Karpas-422 (cell line): ENCODE measurements around the gene EIF1AD. TPM values are rescaled to one million over a fixed set of nuclear protein-coding genes. Genes with fewer than 3 reads are reported as not detected.
A peak's percentile ranks its signal among the peaks of the same experiment; 100 is the strongest.
"Not testable (repeated sequence)": the region's sequence is repeated elsewhere in the genome, so short reads cannot be mapped to it uniquely, and the experiment has no call there.

Experiments used
- DNase-seq: peaks from one replicate; pipeline ENCODE4 v3.0.0-alpha.2; 2015
- H2AFZ ChIP-seq: fragments of 200-600 bp; sonication (generic); 2 replicates; pipeline ENCODE4 v1.6.1; 2014; ENCODE audit warnings: antibody characterized with exemption, low read length, mixed read lengths
- H3K27ac ChIP-seq: fragments of 200-600 bp; sonication (generic); 2 replicates; pipeline ENCODE4 v1.5.1; 2014; ENCODE audit warnings: mild to moderate bottlenecking, low read length, moderate library complexity
- H3K27me3 ChIP-seq: fragments of 200-600 bp; sonication (generic); 2 replicates; pipeline ENCODE4 v1.6.1; 2014; ENCODE audit warnings: low read length, mixed read lengths
- H3K36me3 ChIP-seq: fragments of 200-600 bp; sonication (generic); 2 replicates; pipeline ENCODE4 v1.6.1; 2014; ENCODE audit warnings: low read length, mixed read lengths; ENCODE audit not compliant: insufficient read depth
- H3K4me1 ChIP-seq: fragments of 200-600 bp; sonication (generic); 2 replicates; pipeline ENCODE4 v1.6.1; 2014; ENCODE audit warnings: mild to moderate bottlenecking, low read length, mixed read lengths
- H3K4me2 ChIP-seq: fragments of 200-600 bp; sonication (generic); 2 replicates; pipeline ENCODE4 v1.6.1; 2014; ENCODE audit warnings: low read length, low read depth, mild to moderate bottlenecking; ENCODE audit not compliant: poor library complexity, severe bottlenecking
- H3K4me3 ChIP-seq: fragments of 200-600 bp; sonication (generic); 2 replicates; pipeline ENCODE4 v1.5.1; 2014; ENCODE audit warnings: mild to moderate bottlenecking, antibody characterized with exemption, low read length, mixed read lengths
- H3K79me2 ChIP-seq: fragments of 200-600 bp; sonication (generic); 2 replicates; pipeline ENCODE4 v1.6.1; 2014; ENCODE audit warnings: mild to moderate bottlenecking, low read length, mixed read lengths
- H3K9ac ChIP-seq: fragments of 200-600 bp; sonication (generic); 2 replicates; pipeline ENCODE4 v1.6.0; 2014; ENCODE audit warnings: low read length
- H3K9me2 ChIP-seq: fragments of 200-600 bp; sonication (generic), shearing (Covaris generic); replicated peaks from 2 replicates; pipeline ENCODE4 v1.6.0; 2014; ENCODE audit warnings: mild to moderate bottlenecking, low read length, moderate library complexity; ENCODE audit not compliant: insufficient read depth
- H3K9me3 ChIP-seq: fragments of 300-700, 200-600 bp; sonication (generic); 2 replicates; pipeline ENCODE4 v1.6.1; 2014; ENCODE audit warnings: low read length, mixed read lengths
- H4K20me1 ChIP-seq: fragments of 200-600 bp; sonication (generic); 2 replicates; pipeline ENCODE4 v1.6.1; 2014; ENCODE audit warnings: mild to moderate bottlenecking, antibody characterized with exemption, low read length, low read depth; ENCODE audit not compliant: insufficient read depth
- total RNA-seq: library from RNA; depleted of rRNA; stranded (reverse); fragments of >200 nt; shearing (Covaris generic); gene quantifications from 2 replicates; pipeline ENCODE4 v1.2.3, GENCODE V29; 2014; ENCODE audit warnings: low replicate concordance

The EIF1AD gene
- total RNA-seq, 1 experiment from 2014 or later = 39.4 TPM

GRCh38 chr11:65961267-65962140 is 40.5 kb downstream of the EIF1AD start, which contains the start of gene SART1:
Gene SART1 (plus strand): TSS chr11:65961734. CDS start chr11:65961781, 47 bp downstream.
- peaks cover 29% of the 10 kb centered on the region for H3K79me2 ChIP-seq
- H3K36me3 ChIP-seq = peaks cover 6% of the 10 kb centered on the region; the same call in 1 of the 2 replicates
- H3K27me3 ChIP-seq = no peaks in the 10 kb centered on the region
- H3K9me2 ChIP-seq = no peaks in the 10 kb centered on the region
- H4K20me1 ChIP-seq = peaks cover 12% of the 10 kb centered on the region
- peak within 1 kb of the TSS; percentile 57 for H3K27ac ChIP-seq
- H2AFZ ChIP-seq = peak within 1 kb of the TSS; percentile 78; the same call in 1 of the 2 replicates
- H3K4me1 ChIP-seq = peaks cover 19% of the 10 kb centered on the region
- peak within 1 kb of the TSS; percentile 100 for H3K9ac ChIP-seq
- peak within 1 kb of the TSS; percentile 99 for H3K4me3 ChIP-seq
- H3K9me3 ChIP-seq = no peaks in the 10 kb centered on the region
- DNase-seq = peak; percentile 99
- peak within 1 kb of the TSS; percentile 94 for H3K4me2 ChIP-seq

- Histone ChIP-seq H4K20me1 (peaks cover 12% of the 10 kb centered on the region), H3K79me2 (peaks cover 29% of the 10 kb centered on the region), H3K27me3 (no peaks in the 10 kb centered on the region), H3K27ac (peak overlapping the region; percentile 57), H3K4me1 (peaks cover 19% of the 10 kb centered on the region), H3K4me3 (peak overlapping the region; percentile 99), H3K4me2 (peak overlapping the region; percentile 94), H3K9ac (peak overlapping the region; percentile 100), H3K36me3 (peaks cover 6% of the 10 kb centered on the region; the same call in 1 of the 2 replicates), H3K9me2 (no peaks in the 10 kb centered on the region), H3K9me3 (no peaks in the 10 kb centered on the region), H2AFZ (peak overlapping the region; percentile 77; the same call in 1 of the 2 replicates)
- DNase-seq = no peak
Measured at GRCh38 chr11:65960824-65961266, 41.1 kb downstream of the EIF1AD start.

DNA sequence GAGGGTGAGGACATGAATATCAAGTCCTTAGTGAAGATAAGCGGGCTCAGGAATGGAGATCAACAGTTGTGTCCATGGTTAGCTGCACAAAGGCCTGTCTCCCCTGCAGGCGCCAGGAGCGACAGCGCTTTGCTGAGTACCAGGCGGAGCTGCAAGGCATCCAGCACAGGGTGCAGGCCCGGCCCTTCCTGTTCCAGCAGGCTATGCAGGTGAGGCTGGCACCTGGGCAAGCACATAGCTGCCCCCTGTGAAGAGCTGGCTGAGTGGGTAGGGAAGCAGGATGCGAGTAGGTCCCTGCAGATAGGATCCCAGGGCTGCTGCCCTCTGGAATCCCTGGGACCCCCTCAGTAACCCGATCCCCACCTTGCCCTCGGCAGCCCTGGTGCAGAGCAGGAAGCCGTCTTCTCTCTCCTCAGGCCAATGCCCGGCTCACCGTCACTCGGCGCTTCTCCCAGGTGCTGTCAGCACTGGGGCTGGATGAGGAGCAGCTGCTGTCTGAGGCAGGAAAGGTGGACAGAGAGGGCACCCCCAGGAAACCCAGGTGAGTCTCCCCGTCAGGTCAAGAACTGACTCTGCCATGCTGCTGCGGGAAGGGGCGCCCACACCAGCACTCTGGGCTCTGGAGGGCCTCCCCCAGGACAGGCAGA is 43.1 kb downstream of the EIF1AD start:
- Histone ChIP-seq H3K27ac (no peak overlapping the region), H3K4me3 (no peak overlapping the region)
- DNase-seq = no peak

DNA sequence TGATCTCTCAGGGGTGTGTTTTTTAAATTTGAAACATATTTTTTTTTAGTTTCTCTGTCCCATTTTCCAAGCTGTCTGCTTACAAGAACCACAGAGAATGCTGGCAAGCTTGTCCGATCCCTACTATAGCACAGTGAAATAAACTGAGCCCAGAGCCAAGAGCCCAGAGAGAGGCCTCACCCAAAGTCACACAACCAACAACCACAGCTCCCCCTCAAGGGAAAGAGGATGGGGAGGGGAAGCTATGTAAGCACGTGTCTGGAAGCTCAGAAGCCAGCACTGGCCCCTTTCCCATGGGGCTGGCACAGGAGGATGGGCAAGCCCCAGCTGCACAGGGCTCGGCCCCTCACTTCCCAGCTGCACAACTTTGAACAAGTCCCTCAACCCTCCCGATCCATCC is 43.7 kb downstream of the EIF1AD start:
- DNase-seq = no peak
- Histone ChIP-seq H3K4me3 (no peak overlapping the region), H3K9me2 (no peaks in the 10 kb centered on the region), H3K79me2 (peaks cover 17% of the 10 kb centered on the region), H3K27me3 (no peaks in the 10 kb centered on the region), H3K4me1 (peaks cover 18% of the 10 kb centered on the region), H3K27ac (no peak overlapping the region), H2AFZ (no peak overlapping the region), H3K36me3 (no peaks in the 10 kb centered on the region), H3K4me2 (no peak overlapping the region), H3K9ac (no peak overlapping the region; the same call in 1 of the 2 replicates), H3K9me3 (no peaks in the 10 kb centered on the region), H4K20me1 (peaks cover 12% of the 10 kb centered on the region)

More for the DNA sequence above, 43.1 kb downstream of the EIF1AD start:
- H3K27me3 ChIP-seq = no peaks in the 10 kb centered on the region
- peaks cover 23% of the 10 kb centered on the region for H3K79me2 ChIP-seq
- no peaks in the 10 kb centered on the region for H3K9me2 ChIP-seq
- peaks cover under 1% of the 10 kb centered on the region; the same call in 1 of the 2 replicates for H3K36me3 ChIP-seq
- no peaks in the 10 kb centered on the region for H3K9me3 ChIP-seq
- H2AFZ ChIP-seq = no peak overlapping the region
- peaks cover 12% of the 10 kb centered on the region for H4K20me1 ChIP-seq
- H3K4me2 ChIP-seq = no peak overlapping the region
- H3K9ac ChIP-seq = no peak overlapping the region; the same call in 1 of the 2 replicates
- peaks cover 19% of the 10 kb centered on the region for H3K4me1 ChIP-seq

DNA sequence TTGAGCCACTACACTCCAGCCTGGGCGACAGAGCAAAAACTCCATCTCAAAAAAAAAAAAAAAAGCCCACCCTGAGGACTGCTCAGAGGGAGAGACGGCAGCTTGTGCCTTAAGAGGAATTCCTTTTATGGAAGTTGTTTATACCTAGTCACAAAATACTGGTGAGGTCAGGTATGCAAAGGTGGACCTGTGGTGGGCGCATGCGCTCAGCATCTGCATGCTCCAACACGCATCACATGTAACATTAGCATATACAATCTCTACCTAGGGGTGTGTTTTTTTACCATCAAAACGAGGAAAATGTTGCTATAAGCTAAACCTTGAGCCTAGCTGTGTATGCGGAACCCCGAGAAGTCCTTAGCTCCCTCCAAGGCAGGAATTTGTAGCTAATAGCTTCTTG is 47.2 kb downstream of the EIF1AD start:
- no peaks in the 10 kb centered on the region for H3K9me2 ChIP-seq
- no peaks in the 10 kb centered on the region for H3K27me3 ChIP-seq
- no peak overlapping the region for H3K4me2 ChIP-seq
- H3K4me3 ChIP-seq = no peak overlapping the region
- H3K9ac ChIP-seq = no peak overlapping the region
- no peak overlapping the region for H2AFZ ChIP-seq
- no peaks in the 10 kb centered on the region for H4K20me1 ChIP-seq
- no peaks in the 10 kb centered on the region for H3K9me3 ChIP-seq
- H3K79me2 ChIP-seq = no peaks in the 10 kb centered on the region
- H3K4me1 ChIP-seq = no peaks in the 10 kb centered on the region
- H3K27ac ChIP-seq = no peak overlapping the region
- H3K36me3 ChIP-seq = no peaks in the 10 kb centered on the region
- no peak for DNase-seq

DNA sequence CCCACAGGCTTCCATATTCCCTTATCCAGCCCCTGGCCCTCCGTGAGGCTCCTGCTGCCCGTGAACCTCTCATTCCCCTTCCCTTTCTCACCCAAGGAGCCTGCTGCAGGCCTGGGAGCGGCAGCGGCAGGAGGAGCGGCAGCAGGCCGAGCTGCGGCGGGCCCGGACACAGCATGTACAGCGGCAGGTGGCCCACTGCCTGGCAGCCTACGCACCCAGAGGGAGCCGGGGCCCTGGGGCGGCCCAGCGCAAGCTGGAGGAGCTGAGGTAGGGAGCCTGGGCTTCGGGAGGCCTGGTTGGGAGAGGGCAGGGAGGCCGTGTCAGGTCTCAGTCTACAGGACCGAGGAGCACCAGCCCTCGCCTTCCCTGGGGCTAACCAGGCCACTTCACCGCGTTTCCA is 48.5 kb downstream of the EIF1AD start:
- Histone ChIP-seq H3K27me3 (no peaks in the 10 kb centered on the region), H3K4me1 (no peaks in the 10 kb centered on the region), H3K9me2 (no peaks in the 10 kb centered on the region), H3K27ac (no peak overlapping the region), H3K4me3 (no peak overlapping the region), H3K4me2 (no peak overlapping the region), H4K20me1 (no peaks in the 10 kb centered on the region), H3K9me3 (no peaks in the 10 kb centered on the region), H3K79me2 (no peaks in the 10 kb centered on the region), H3K36me3 (no peaks in the 10 kb centered on the region), H2AFZ (no peak overlapping the region), H3K9ac (no peak overlapping the region)
- DNase-seq = no peak

DNA sequence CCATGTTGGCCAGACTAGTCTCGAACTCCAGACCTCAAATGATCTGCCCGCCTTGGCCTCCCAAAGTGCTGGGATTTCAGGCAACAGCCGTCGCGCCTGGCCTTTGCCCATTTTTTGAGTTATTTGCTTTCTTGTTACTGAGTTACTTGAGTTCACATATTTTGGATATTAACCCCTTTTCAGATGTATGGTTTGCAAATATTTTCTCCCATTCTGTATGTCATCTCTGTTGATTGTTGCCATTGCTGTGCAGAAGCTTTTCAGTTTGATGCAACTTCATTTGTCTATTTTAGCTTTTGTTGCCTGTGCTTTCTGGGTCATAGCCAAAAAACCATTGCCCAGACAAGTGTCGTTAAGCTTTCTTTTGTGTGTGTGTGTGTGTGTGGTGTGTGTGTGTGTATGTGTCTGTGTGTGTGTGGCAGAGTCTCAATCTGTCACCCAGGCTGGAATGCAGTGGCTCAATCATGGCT is 49.9 kb downstream of the EIF1AD start:
- Histone ChIP-seq H3K9me2 (no peaks in the 10 kb centered on the region), H3K4me3 (no peak overlapping the region), H3K79me2 (no peaks in the 10 kb centered on the region), H3K27me3 (no peaks in the 10 kb centered on the region), H3K9me3 (no peaks in the 10 kb centered on the region), H3K9ac (no peak overlapping the region), H3K4me2 (no peak overlapping the region), H3K36me3 (no peaks in the 10 kb centered on the region), H2AFZ (no peak overlapping the region), H3K27ac (no peak overlapping the region), H3K4me1 (no peaks in the 10 kb centered on the region), H4K20me1 (no peaks in the 10 kb centered on the region)
- DNase-seq = no peak

DNA sequence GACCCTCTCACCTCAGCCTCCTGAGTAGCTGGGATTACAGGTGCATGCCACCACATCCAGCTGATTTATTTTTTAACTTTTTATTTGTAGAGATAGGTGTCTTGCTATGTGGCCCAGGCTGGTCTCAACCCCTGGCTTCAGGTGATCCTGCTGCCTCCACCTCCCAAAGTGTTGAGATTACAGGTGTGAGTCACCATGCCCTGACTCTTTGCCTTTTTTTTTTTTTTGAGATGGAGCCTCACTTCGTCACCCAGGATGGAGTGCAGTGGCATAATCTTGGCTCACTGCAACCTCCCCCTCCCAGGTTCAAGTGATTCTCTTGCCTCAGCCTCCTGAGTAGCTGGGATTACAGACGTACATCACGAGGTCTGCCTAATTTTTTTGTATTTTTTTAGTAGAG is 50.3 kb downstream of the EIF1AD start:
- H3K27me3 ChIP-seq, H3K4me2 ChIP-seq, H3K9me3 ChIP-seq, H3K4me3 ChIP-seq, H2AFZ ChIP-seq, H4K20me1 ChIP-seq, H3K4me1 ChIP-seq, H3K9ac ChIP-seq, H3K36me3 ChIP-seq, H3K27ac ChIP-seq, H3K9me2 ChIP-seq, H3K79me2 ChIP-seq, DNase-seq: not testable (repeated sequence)
